ENCODE results near the gene RGS19.

Gene RGS19

GRCh38 chr20:64076061-64076997 lies 3.0 kb downstream of the RGS19 start:
- no peak overlapping the region for H3K27ac ChIP-seq

GRCh38 chr20:64075556-64075955 lies 3.8 kb downstream of the RGS19 start:
- H3K27me3 ChIP-seq (ENCODE audit: insufficient read depth, low read depth), result peaks cover 12% of the 10 kb centered on the region; the same call in 1 of the 2 replicates
- no peak overlapping the region for H3K4me3 ChIP-seq (IDR thresholded peaks at IDR 0.05; ENCODE audit: insufficient read depth, low read depth, low read length)
- H3K4me2 ChIP-seq, result no peak overlapping the region
- no peaks in the 10 kb centered on the region for H3K79me2 ChIP-seq (ENCODE audit: insufficient read depth, low read depth)
- H3K4me1 ChIP-seq (ENCODE audit: low read depth, poor library complexity, severe bottlenecking), result peaks cover 20% of the 10 kb centered on the region
- no peak overlapping the region for H3K9ac ChIP-seq
- no peaks in the 10 kb centered on the region for H4K20me1 ChIP-seq (ENCODE audit: insufficient read depth)
- TF ChIP-seq, protein P1, sequence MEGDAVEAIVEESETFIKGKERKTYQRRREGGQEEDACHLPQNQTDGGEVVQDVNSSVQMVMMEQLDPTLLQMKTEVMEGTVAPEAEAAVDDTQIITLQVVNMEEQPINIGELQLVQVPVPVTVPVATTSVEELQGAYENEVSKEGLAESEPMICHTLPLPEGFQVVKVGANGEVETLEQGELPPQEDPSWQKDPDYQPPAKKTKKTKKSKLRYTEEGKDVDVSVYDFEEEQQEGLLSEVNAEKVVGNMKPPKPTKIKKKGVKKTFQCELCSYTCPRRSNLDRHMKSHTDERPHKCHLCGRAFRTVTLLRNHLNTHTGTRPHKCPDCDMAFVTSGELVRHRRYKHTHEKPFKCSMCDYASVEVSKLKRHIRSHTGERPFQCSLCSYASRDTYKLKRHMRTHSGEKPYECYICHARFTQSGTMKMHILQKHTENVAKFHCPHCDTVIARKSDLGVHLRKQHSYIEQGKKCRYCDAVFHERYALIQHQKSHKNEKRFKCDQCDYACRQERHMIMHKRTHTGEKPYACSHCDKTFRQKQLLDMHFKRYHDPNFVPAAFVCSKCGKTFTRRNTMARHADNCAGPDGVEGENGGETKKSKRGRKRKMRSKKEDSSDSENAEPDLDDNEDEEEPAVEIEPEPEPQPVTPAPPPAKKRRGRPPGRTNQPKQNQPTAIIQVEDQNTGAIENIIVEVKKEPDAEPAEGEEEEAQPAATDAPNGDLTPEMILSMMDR (conservative IDR thresholded peaks at IDR 0.05; ENCODE audit: low read depth, low read length), result no peak
- H2AFZ ChIP-seq (ENCODE audit: low read depth), result no peak overlapping the region
- H3K27ac ChIP-seq, result no peak overlapping the region
- H3K36me3 ChIP-seq (ENCODE audit: insufficient read depth), result no peaks in the 10 kb centered on the region

More at GRCh38 chr20:64076061-64076997, 3.0 kb downstream of the RGS19 start:
- Histone ChIP-seq H2AFZ (ENCODE audit: low read depth) (no peak overlapping the region), H3K4me1 (ENCODE audit: low read depth, poor library complexity, severe bottlenecking) (peaks cover 20% of the 10 kb centered on the region), H3K4me3 (IDR thresholded peaks at IDR 0.05; ENCODE audit: insufficient read depth, low read depth, low read length) (no peak overlapping the region), H3K36me3 (ENCODE audit: insufficient read depth) (no peaks in the 10 kb centered on the region), H4K20me1 (ENCODE audit: insufficient read depth) (no peaks in the 10 kb centered on the region), H3K27me3 (ENCODE audit: insufficient read depth, low read depth) (peaks cover 19% of the 10 kb centered on the region; the same call in 1 of the 2 replicates), H3K4me2 (no peak overlapping the region), H3K79me2 (ENCODE audit: insufficient read depth, low read depth) (no peaks in the 10 kb centered on the region), H3K9ac (no peak overlapping the region)
- TF ChIP-seq, protein P1 (conservative IDR thresholded peaks at IDR 0.05; ENCODE audit: low read depth, low read length), result no peak

GRCh38 chr20:64074963-64075362 lies 4.4 kb downstream of the RGS19 start:
- Histone ChIP-seq H3K4me2 (no peak overlapping the region), H3K4me3 (IDR thresholded peaks at IDR 0.05; ENCODE audit: insufficient read depth, low read depth, low read length) (no peak overlapping the region), H3K4me1 (ENCODE audit: low read depth, poor library complexity, severe bottlenecking) (peaks cover 20% of the 10 kb centered on the region), H4K20me1 (ENCODE audit: insufficient read depth) (no peaks in the 10 kb centered on the region), H3K27me3 (ENCODE audit: insufficient read depth, low read depth) (0 out of 2 replicates have a peak, but pooled peaks cover 6% of the 10 kb centered on the region), H3K79me2 (ENCODE audit: insufficient read depth, low read depth) (no peaks in the 10 kb centered on the region), H2AFZ (ENCODE audit: low read depth) (no peak overlapping the region), H3K36me3 (ENCODE audit: insufficient read depth) (no peaks in the 10 kb centered on the region), H3K9ac (no peak overlapping the region), H3K27ac (no peak overlapping the region)
- TF ChIP-seq, protein P1 (conservative IDR thresholded peaks at IDR 0.05; ENCODE audit: low read depth, low read length), result no peak

- H4K20me1 ChIP-seq (ENCODE audit: insufficient read depth), result no peaks in the 10 kb centered on the region
- TF ChIP-seq, protein P1 (conservative IDR thresholded peaks at IDR 0.05; ENCODE audit: low read depth, low read length), result no peak
Measured at GRCh38 chr20:64074184-64074789, 5.0 kb downstream of the RGS19 start.

More at GRCh38 chr20:64074184-64074789, 5.0 kb downstream of the RGS19 start:
- Histone ChIP-seq H3K9ac (no peak overlapping the region), H3K36me3 (ENCODE audit: insufficient read depth) (no peaks in the 10 kb centered on the region), H3K4me1 (ENCODE audit: low read depth, poor library complexity, severe bottlenecking) (peaks cover 20% of the 10 kb centered on the region), H3K79me2 (ENCODE audit: insufficient read depth, low read depth) (no peaks in the 10 kb centered on the region), H3K4me3 (IDR thresholded peaks at IDR 0.05; ENCODE audit: insufficient read depth, low read depth, low read length) (no peak overlapping the region), H3K27ac (no peak overlapping the region), H3K4me2 (no peak overlapping the region), H2AFZ (ENCODE audit: low read depth) (no peak overlapping the region), H3K27me3 (ENCODE audit: insufficient read depth, low read depth) (0 out of 2 replicates have a peak, but pooled peaks cover 3% of the 10 kb centered on the region)

Measured in KMS-11 (cell line).